ENCODE results near the gene TRIM59.
"Not testable (repeated sequence)": the region's sequence is repeated elsewhere in the genome, so short reads cannot be mapped to it uniquely, and the experiment has no call there.

TRIM59 gene

GRCh38 chr3:160452251-160452650 lies 2.7 kb upstream of the TRIM59 start:
- DNase-seq, result not testable (repeated sequence)

- no peak for DNase-seq
Measured at GRCh38 chr3:160451602-160452001, 2.0 kb upstream of the TRIM59 start.

GRCh38 chr3:160450846-160451245 lies 1.3 kb upstream of the TRIM59 start:
- DNase-seq, result no peak

- peak; percentile 58 for DNase-seq
Measured at GRCh38 chr3:160448845-160449635, 546 bp downstream of the TRIM59 start.

GRCh38 chr3:160447544-160447943 lies 2.0 kb downstream of the TRIM59 start:
- no peak for DNase-seq

DNA sequence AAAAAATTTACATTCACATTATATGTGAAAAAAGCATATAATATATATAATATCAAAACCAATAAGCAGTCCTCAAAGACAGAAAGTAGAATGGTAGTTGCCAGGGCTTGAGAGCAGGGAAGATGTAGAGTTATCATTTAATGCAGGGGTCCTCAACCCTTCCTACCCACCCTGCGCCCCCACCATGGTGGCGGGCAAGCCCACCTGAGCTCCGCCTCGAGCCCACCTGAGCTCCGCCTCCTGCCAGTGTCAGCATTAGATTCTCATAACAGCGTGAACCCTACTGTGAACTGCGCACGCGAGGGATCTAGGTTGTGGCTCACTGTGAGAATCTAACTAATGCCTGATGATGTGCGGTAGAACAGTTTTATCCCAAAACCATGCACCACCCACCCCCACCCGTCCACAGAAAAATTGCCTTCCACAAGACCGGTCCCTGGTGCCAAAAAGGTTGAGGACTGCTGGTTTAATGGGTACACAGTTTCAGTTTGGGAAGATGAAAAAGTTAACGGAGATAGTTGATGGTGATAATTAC lies 3.0 kb downstream of the TRIM59 start:
- DNase-seq, result no peak

- DNase-seq, result no peak
Measured at GRCh38 chr3:160445854-160446253, 3.7 kb downstream of the TRIM59 start.

DNA sequence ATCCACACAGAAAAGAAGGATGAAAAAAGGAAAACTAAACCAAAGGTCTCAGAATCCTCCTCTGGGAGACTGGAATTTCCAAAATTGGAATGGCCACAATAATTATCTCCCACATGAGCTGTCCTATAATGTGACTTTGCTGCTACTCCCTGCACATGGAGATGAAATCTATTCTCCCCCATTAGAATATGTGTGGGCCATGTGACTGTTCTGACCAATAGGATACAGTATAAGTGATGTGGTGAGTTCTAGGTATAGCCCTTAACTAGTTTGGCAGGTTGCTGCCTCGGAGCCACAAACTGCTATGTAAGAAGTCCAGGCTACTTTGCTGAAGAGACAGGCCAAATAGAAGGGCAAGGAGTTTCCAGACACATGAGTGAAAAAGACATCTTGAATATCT lies 5.2 kb downstream of the TRIM59 start:
- no peak for DNase-seq

- no peak for DNase-seq
Measured at GRCh38 chr3:160440687-160441086, 8.9 kb downstream of the TRIM59 start.

DNA sequence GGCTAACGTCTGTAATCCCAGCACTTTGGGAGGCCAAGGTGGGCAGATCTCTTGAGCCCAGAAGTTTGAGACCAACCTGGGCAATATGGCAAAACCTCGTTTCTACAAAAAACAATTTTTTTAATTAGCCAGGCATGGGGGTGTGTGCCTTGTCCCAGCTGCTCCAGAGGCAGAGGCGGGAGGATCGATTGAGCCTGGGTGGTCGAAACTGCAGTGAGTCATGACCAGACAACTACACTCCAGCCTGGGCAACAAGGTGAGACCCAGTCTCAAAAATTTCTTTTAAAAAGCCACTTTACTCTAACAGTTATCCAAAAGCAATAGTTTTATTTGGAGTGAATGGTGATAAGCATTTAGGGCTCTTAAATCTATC lies 12.5 kb downstream of the TRIM59 start:
- DNase-seq, result no peak

DNA sequence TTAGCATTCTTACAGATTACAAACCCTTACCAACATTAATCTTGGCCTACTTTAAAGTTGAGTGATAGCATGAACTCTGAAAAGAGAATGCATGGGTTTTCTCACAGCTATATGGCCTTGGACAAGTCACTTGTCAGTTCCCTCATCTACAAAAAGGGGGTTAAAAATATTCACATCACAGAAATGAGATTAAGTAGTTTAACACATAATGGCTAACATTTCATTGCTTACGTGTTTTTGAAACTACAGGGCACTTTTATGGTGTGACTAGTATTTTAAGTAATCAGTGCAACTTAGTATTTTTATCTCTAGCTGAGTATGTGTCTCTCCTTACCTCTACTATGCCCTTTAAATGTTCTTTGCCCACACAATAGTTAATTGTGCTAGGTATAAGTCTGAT lies 13.8 kb downstream of the TRIM59 start:
- DNase-seq, result no peak

- no peak for DNase-seq
Measured at GRCh38 chr3:160435095-160435494, 14.5 kb downstream of the TRIM59 start.

DNA sequence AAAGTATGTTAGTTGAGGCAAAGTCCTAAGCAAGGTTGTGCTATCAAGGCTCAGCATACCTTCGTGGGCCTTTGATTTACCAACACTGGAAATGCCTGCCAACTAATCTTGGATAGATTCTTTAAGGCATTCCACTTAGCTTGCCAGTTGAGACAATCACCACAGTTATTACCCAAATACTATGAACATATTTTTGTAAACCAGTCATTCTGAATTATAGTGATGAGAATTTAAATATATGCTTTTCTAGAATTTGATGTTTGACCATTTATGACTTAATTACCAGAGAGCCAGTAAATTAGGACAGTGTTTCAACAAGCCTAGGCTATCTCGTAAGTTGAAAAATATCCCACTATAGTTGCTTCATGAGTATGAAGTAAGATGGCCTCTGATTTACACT lies 15.5 kb downstream of the TRIM59 start:
- no peak for DNase-seq

- DNase-seq, result no peak
Measured at GRCh38 chr3:160427832-160428424, 21.7 kb downstream of the TRIM59 start.

DNA sequence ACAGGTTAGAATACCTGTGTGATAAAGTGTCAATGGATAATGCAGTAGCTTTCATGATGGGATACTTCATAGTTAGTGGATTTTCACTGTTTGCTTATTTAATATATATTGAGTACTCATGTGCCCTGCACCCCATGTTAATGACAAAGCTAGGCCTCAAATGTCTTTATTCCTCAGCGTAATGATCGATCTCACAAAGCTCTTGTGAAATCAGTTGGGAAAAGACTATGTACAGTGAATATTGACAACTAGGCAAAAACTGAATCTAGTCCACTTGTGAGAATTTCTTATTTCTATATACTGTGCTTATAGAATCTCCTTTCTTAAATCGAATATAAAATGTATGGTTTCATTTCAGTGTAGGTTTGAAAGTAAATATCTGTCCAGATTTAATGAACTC lies 32.3 kb downstream of the TRIM59 start:
- no peak for DNase-seq

GRCh38 chr3:160413613-160414248 lies 35.9 kb downstream of the TRIM59 start:
- DNase-seq, result peak; percentile 77

DNA sequence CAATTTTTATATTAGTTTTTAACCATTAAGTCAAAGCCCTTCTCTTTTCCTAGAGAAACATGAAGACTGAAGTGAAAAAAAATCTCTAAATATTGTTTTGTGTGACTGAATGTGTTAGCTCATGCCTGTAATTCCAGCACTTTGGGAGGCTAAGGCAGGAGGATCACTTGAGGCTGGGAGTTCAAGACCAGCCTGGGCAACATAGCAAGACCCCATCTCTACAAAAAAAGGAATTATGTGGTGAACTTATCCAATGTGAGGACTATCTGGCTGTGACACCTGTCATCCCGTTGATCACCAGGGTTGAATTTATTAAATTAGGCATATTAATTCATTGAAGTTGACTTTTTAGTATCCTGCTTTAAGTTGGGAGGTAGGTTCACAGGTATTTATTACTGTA lies 37.1 kb downstream of the TRIM59 start:
- no peak for DNase-seq

DNA sequence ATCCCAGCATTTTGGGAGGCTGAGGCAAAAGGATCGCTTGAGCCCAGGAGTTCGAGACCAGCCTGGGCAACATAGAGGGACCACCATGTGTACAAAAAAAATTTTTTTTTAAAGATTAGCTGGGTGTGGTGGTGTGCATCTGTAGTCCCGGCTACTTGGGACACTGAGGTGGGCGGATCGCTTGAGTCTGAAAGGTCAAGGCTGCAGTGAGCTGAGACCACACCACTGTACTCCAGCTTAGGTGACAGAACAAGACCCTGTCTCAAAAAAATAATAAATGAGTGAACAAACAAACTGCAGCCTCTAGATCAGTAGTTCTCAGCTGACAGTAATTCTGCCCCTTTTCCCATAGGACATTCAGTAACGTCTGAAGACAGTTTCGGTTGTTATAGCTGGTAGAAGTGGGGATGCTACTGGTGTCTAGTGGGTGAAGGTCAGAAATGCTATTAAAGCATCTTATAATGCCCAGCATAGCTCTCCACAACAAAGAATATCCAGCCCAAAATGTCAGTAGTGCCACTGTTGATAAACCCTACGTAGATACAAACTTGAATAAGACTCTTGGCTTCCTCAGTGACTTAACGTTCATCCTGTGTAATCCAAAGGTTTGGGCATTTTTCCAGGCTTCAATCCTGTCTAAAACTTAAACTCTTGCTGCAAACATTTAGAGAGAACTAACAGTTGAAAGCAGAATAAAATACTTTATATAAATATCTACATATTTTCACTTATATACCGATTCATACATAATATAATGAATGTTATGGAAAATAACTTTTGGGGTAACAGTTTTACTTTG lies 39.6 kb downstream of the TRIM59 start:
- no peak for DNase-seq

GRCh38 chr3:160403796-160404470 lies 45.7 kb downstream of the TRIM59 start:
- DNase-seq, result no peak

GRCh38 chr3:160403028-160403545 lies 46.5 kb downstream of the TRIM59 start:
- DNase-seq, result no peak

DNA sequence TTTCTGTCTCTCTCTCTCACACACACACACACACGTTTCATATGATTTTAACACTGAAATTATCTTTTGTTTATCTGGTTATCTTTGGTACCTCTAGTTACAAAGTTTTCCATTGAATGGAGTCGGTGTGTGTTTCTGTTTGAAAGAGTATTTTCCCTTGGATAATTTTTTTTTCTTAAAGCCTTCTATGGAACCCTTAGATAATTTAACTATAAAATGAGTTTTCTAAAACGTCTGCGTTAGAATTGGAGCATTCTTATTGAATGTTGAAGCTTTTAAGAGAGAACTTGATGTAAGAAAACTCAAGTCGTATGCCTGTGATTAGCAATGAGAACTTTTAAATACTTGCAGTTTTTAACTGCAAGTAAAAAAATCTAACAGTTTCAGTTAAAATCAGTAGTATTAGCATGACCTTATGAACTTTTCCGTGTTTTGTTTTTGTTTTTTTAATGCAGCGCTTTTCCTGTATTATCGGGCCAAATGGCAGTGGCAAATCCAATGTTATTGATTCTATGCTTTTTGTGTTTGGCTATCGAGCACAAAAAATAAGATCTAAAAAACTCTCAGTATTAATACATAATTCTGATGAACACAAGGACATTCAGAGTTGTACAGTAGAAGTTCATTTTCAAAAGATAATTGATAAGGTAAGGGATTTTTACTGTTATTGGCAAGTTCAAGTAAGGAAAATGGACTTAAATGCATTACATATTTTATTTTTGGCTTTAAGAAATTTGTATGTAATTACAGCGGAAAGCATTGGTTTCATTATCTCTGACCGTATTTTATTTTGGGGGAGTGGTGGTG lies 47.2 kb downstream of the TRIM59 start:
- no peak for DNase-seq

Measured in CD4-positive, alpha-beta T cell treated with Interleukin-21 for 1 hour (primary cell).